GM12878 (cell line): ENCODE measurements around the gene GAS6. TPM values are rescaled to one million over a fixed set of nuclear protein-coding genes. Genes with fewer than 3 reads are reported as not detected.

ENCODE experiments used
- ATAC-seq: fragments of 200-7000 bp; cut with Tn5 transposase; 3 replicates; pipeline ENCODE4 v1.9.1; 2020; ENCODE audit warnings: mild to moderate bottlenecking, moderate library complexity
- BruUV-seq: library from RNA; stranded (reverse); fragments of 400-500 nt; replicated peaks from 2 replicates; lab custom pipeline; 2021; lab: Mats Ljungman, UMichigan
- CTCF ChIA-PET: fragments of 300-600 bp; sonication (Branson Sonifier 250); formaldehyde crosslinking; extraction: SDS; loops from one replicate; lab custom pipeline; 2021; ENCODE audit warnings: inconsistent platforms; lab: Yijun Ruan, JAX
- POLR2A ChIA-PET: fragments of 350-600 bp; formaldehyde crosslinking; extraction: SDS; loops from one replicate; lab custom pipeline; 2021; ENCODE audit warnings: inconsistent platforms; lab: Charles Lee
- RAD21 ChIA-PET: fragments of 300-600 bp; sonication (Branson Sonifier 250); formaldehyde crosslinking; loops from one replicate; lab custom pipeline; 2023; ENCODE audit warnings: antibody characterized with exemption; ENCODE audit not compliant: unreplicated experiment; lab: Charles Lee
- SMC1A ChIA-PET: fragments of 300-600 bp; sonication (Branson Sonifier 250); formaldehyde crosslinking; loops from one replicate; lab custom pipeline; 2023; ENCODE audit not compliant: unreplicated experiment, uncharacterized antibody; lab: Charles Lee
- DNase-seq: peaks from one replicate; pipeline ENCODE4 v3.0.0-alpha.2; 2011; ENCODE audit warnings: low read depth, low spot score
- FAIRE-seq: peaks from 3 replicates; lab custom pipeline; 2011; peaks lifted over from hg19 to GRCh38; lab: Jason Lieb, UNC
- H2AFZ ChIP-seq: 2 replicates; pipeline ENCODE4 v1.6.0; 2011; ENCODE audit warnings: low read depth, low read length, control low read depth; ENCODE audit not compliant: control insufficient read depth
- H3K27ac ChIP-seq: 2 replicates; pipeline ENCODE4 v1.5.1; 2011; ENCODE audit warnings: control low read depth; ENCODE audit not compliant: control insufficient read depth, insufficient read depth
- H3K27me3 ChIP-seq, 2 experiments: replicated peaks in 1 of 2; 2 replicates each; pipeline versions ENCODE4 v1.6.0 to v1.6.1; 2011; ENCODE audit warnings: low read length in 1 of 2; ENCODE audit not compliant: control insufficient read depth in 2 of 2, insufficient read depth in 2 of 2
- H3K36me3 ChIP-seq, 2 experiments: 2 replicates each; pipeline ENCODE4 v1.5.1; 2011; ENCODE audit warnings: low read length in 1 of 2; ENCODE audit not compliant: control insufficient read depth in 2 of 2, insufficient read depth in 2 of 2
- H3K4me1 ChIP-seq: 2 replicates; pipeline ENCODE4 v1.6.1; 2011; ENCODE audit warnings: mild to moderate bottlenecking, low read length, moderate library complexity, mixed read lengths; ENCODE audit not compliant: control insufficient read depth, insufficient read depth
- H3K4me2 ChIP-seq: 2 replicates; pipeline ENCODE4 v1.6.0; 2011; ENCODE audit warnings: control low read depth; ENCODE audit not compliant: control insufficient read depth, insufficient read depth
- H3K4me3 ChIP-seq: fragments of 200-600 bp; sonication (generic); 2 replicates; pipeline ENCODE4 v1.5.1; 2016
- H3K79me2 ChIP-seq: 2 replicates; pipeline ENCODE4 v1.6.0; 2011; ENCODE audit warnings: low read length; ENCODE audit not compliant: control insufficient read depth, insufficient read depth
- H3K9ac ChIP-seq: 2 replicates; pipeline ENCODE4 v1.8.0; 2011; ENCODE audit warnings: low read length, control low read depth, mixed read lengths; ENCODE audit not compliant: control insufficient read depth, insufficient read depth
- H3K9me3 ChIP-seq: replicated peaks from 3 replicates; pipeline ENCODE4 v1.5.1; 2011; ENCODE audit warnings: mild to moderate bottlenecking, low read length; ENCODE audit not compliant: control insufficient read depth, insufficient read depth
- H4K20me1 ChIP-seq: 2 replicates; pipeline ENCODE4 v1.6.0; 2011; ENCODE audit not compliant: control insufficient read depth, insufficient read depth
- CBFB ChIP-seq: IDR thresholded peaks from 2 replicates; pipeline ENCODE4 v1.6.1; 2016; ENCODE audit warnings: antibody characterized with exemption, low read depth
- CHD2 ChIP-seq: IDR thresholded peaks from 2 replicates; pipeline ENCODE4 v1.6.1; 2011; ENCODE audit warnings: low read depth, low read length, improper control_type of control experiment, borderline replicate concordance
- EGR1 ChIP-seq, 2 experiments: IDR thresholded peaks; 1 replicate in 1 of 2; 2 replicates in 1 of 2; pipeline ENCODE4 v1.6.1; 2011 to 2012; ENCODE audit warnings: low read depth in 2 of 2, low read length in 2 of 2, borderline replicate concordance in 1 of 2, mild to moderate bottlenecking in 1 of 2, moderate library complexity in 1 of 2
- EP300 ChIP-seq, 2 experiments: fragments of 150-350 bp in 1 of 2; IDR thresholded peaks; 2 replicates each; pipeline ENCODE4 v1.6.1; 2011 to 2012; ENCODE audit warnings: low read depth in 2 of 2, low read length in 2 of 2, borderline replicate concordance in 1 of 2, improper control_type of control experiment in 1 of 2, inconsistent platforms in 1 of 2; ENCODE audit not compliant: control insufficient read depth in 1 of 2
- ESRRA ChIP-seq: IDR thresholded peaks from 2 replicates; pipeline ENCODE4 v1.6.1; 2012; ENCODE audit warnings: mild to moderate bottlenecking, low read length, improper control_type of control experiment
- HDGF ChIP-seq: fragments of 450-650 bp; IDR thresholded peaks from 2 replicates; pipeline ENCODE4 v1.6.1; 2016; ENCODE audit warnings: antibody characterized with exemption
- KAT2A ChIP-seq: conservative IDR thresholded peaks from 2 replicates; pipeline ENCODE4 v1.6.1; 2011; ENCODE audit warnings: low read depth, low read length; ENCODE audit not compliant: control insufficient read depth
- KLF5 ChIP-seq: fragments of 450-650 bp; IDR thresholded peaks from 2 replicates; pipeline ENCODE4 v1.6.1; 2014; ENCODE audit warnings: mild to moderate bottlenecking; ENCODE audit not compliant: partially characterized antibody
- MEF2B ChIP-seq: fragments of 450-650 bp; IDR thresholded peaks from 2 replicates; pipeline ENCODE4 v1.6.1; 2018; ENCODE audit warnings: mild to moderate bottlenecking, moderate library complexity; ENCODE audit not compliant: partially characterized antibody, poor library complexity, severe bottlenecking
- NFYA ChIP-seq: IDR thresholded peaks from 2 replicates; pipeline ENCODE4 v1.6.1; 2011; ENCODE audit warnings: low read depth, mild to moderate bottlenecking, low read length, improper control_type of control experiment, borderline replicate concordance
- POLR2A ChIP-seq: IDR thresholded peaks from 2 replicates; pipeline ENCODE4 v1.6.1; 2011; ENCODE audit warnings: low read depth, mild to moderate bottlenecking, low read length
- SPI1 ChIP-seq: IDR thresholded peaks from 2 replicates; pipeline ENCODE4 v1.6.1; 2011; ENCODE audit warnings: low read depth, mild to moderate bottlenecking, low read length, moderate library complexity, borderline replicate concordance; ENCODE audit not compliant: insufficient read depth
- SUZ12 ChIP-seq: fragments of 200-600 bp; sonication (generic); IDR thresholded peaks from one replicate; pipeline ENCODE4 v1.6.1; 2018; ENCODE audit warnings: antibody characterized with exemption, mild to moderate bottlenecking; ENCODE audit not compliant: unreplicated experiment
- WRNIP1 ChIP-seq: IDR thresholded peaks from 2 replicates; pipeline ENCODE4 v1.6.1; 2011; ENCODE audit warnings: low read depth, low read length, improper control_type of control experiment, borderline replicate concordance
- ZNF687 ChIP-seq: fragments of 450-650 bp; IDR thresholded peaks from 2 replicates; pipeline ENCODE4 v1.6.1; 2017; ENCODE audit warnings: mild to moderate bottlenecking, moderate library complexity
- WGBS: methylation state at CpG from one replicate; pipeline ENCODE4 v1.1.6; 2016; ENCODE audit warnings: low lambda C conversion rate; ENCODE audit not compliant: insufficient replicate concordance, insufficient coverage; ENCODE audit errors: missing lambda C conversion rate; 5-methylcytosine and 5-hydroxymethylcytosine counted together
- in situ Hi-C: fragments of 300-500 bp; cut with MboI; formaldehyde crosslinking; loops from 9 replicates; pipeline ENCODE4 v1.14.3; 2018; ENCODE audit warnings: mixed read lengths
- intact Hi-C: fragments of 100-400 bp; cut with micrococcal nuclease; formaldehyde crosslinking; loops from one replicate; pipeline ENCODE4 v1.14.2; 2022; ENCODE audit not compliant: unreplicated experiment
- polyA plus RNA-seq, 11 experiments: library from polyadenylated mRNA; depleted of rRNA in 4 of 11; unstranded in 6 of 11; stranded (reverse) in 5 of 11; fragments of >200 nt; fragmentation: Nextera tagmentation in 4 of 11; fragmentation: Illumina TruSeq in 1 of 11; extraction: Ambion mirVana in 4 of 11; extraction: Trizol in 1 of 11; gene quantifications; 1 replicate in 1 of 11; 2 replicates in 10 of 11; pipeline versions ENCODE4 v1.2.1 to v1.2.3, GENCODE V29; 2011 to 2016; ENCODE audit warnings: inconsistent platforms in 2 of 11, missing spikeins in 2 of 11, low read depth in 1 of 11
- total RNA-seq, 4 experiments: library from RNA; depleted of rRNA in 3 of 4; stranded (reverse); fragments of >200 nt in 3 of 4; fragmentation: Illumina TruSeq in 1 of 4; extraction: Trizol in 1 of 4; gene quantifications; 2 replicates each; pipeline versions ENCODE4 v1.2.1 to v1.2.3, GENCODE V29; 2013 to 2021
- TF ChIP-seq, protein P1 (sequence below): fragments of 150-350 bp; IDR thresholded peaks from 2 replicates; pipeline ENCODE4 v1.6.1; 2016; ENCODE audit warnings: low read depth, low read length
- TF ChIP-seq, protein P2 (sequence below): IDR thresholded peaks from 2 replicates; pipeline ENCODE4 v1.6.1; 2011; ENCODE audit warnings: mild to moderate bottlenecking, low read depth, low read length, moderate library complexity; ENCODE audit not compliant: insufficient replicate concordance

Gene GAS6
- total and polyA plus RNA-seq, 10 of the 15 experiments (the other 5 are each of a cell fraction or from before 2014, with no cell fraction given), result 0.03 to 0.59 (median 0.10) TPM; not detected in 2

DNA sequence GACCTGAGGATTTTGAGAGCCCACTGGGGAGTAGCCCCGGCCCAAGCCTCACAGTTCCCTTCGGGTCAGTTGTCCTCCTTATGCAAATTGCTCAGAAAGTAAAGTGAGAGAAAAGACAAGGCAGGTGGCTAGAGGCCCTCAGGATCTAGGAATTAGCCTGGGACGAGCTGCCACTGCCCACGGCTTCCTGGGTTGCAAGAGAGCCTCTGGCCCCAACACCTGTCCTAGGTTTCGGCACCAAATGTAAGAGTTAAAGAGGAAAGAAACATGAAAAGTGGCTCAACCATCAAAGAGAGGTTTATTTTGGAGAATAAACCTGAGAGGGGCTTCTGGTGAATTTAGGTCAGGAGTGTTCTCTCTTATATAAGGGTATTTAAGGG is 79.2 kb downstream of the GAS6 start:
- DNase-seq (no peak), FAIRE-seq (no peak), ATAC-seq (no peak)
- Histone ChIP-seq H3K9me3 (no peaks in the 10 kb centered on the region), H3K9ac (no peak overlapping the region), H3K4me3 (no peak overlapping the region), H3K4me2 (no peak overlapping the region), H3K79me2 (no peaks in the 10 kb centered on the region), H4K20me1 (no peaks in the 10 kb centered on the region), H3K27me3 (no peaks in the 10 kb centered on the region; a peak in 2 of 4 replicates), H3K36me3 (no peaks in the 10 kb centered on the region), H3K4me1 (no peaks in the 10 kb centered on the region), H3K27ac (no peak overlapping the region), H2AFZ (no peak overlapping the region)
- ChIA-PET SMC1A (no interaction called here), POLR2A (no interaction called here), RAD21 (no interaction called here), CTCF (no interaction called here)
- in situ Hi-C loops (no loop called here), intact Hi-C loops (no loop called here)
- 12% methylated on average over 5 of the region's 5 CpGs for WGBS
- no TSS peak for BruUV-seq
- TF ChIP-seq CHD2 (no peak), EGR1 (IDR thresholded peaks at IDR 0.05; ENCODE audit: borderline replicate concordance in 1 of 2, low read depth in 2 of 2, low read length in 2 of 2) (no peak), KLF5 (no peak), ZNF687 (no peak), HDGF (no peak), MEF2B (no peak), SPI1 (no peak), ESRRA (no peak), KAT2A (no peak), POLR2A (no peak), NFYA (no peak), EP300 (IDR thresholded peaks at IDR 0.05; ENCODE audit: borderline replicate concordance in 1 of 2, control insufficient read depth in 1 of 2, low read depth in 2 of 2, low read length in 2 of 2) (no peak), SUZ12 (no peak), WRNIP1 (no peak), CBFB (no peak)
- TF ChIP-seq, protein P1, sequence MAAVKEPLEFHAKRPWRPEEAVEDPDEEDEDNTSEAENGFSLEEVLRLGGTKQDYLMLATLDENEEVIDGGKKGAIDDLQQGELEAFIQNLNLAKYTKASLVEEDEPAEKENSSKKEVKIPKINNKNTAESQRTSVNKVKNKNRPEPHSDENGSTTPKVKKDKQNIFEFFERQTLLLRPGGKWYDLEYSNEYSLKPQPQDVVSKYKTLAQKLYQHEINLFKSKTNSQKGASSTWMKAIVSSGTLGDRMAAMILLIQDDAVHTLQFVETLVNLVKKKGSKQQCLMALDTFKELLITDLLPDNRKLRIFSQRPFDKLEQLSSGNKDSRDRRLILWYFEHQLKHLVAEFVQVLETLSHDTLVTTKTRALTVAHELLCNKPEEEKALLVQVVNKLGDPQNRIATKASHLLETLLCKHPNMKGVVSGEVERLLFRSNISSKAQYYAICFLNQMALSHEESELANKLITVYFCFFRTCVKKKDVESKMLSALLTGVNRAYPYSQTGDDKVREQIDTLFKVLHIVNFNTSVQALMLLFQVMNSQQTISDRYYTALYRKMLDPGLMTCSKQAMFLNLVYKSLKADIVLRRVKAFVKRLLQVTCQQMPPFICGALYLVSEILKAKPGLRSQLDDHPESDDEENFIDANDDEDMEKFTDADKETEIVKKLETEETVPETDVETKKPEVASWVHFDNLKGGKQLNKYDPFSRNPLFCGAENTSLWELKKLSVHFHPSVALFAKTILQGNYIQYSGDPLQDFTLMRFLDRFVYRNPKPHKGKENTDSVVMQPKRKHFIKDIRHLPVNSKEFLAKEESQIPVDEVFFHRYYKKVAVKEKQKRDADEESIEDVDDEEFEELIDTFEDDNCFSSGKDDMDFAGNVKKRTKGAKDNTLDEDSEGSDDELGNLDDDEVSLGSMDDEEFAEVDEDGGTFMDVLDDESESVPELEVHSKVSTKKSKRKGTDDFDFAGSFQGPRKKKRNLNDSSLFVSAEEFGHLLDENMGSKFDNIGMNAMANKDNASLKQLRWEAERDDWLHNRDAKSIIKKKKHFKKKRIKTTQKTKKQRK, result no peak
- TF ChIP-seq, protein P2, sequence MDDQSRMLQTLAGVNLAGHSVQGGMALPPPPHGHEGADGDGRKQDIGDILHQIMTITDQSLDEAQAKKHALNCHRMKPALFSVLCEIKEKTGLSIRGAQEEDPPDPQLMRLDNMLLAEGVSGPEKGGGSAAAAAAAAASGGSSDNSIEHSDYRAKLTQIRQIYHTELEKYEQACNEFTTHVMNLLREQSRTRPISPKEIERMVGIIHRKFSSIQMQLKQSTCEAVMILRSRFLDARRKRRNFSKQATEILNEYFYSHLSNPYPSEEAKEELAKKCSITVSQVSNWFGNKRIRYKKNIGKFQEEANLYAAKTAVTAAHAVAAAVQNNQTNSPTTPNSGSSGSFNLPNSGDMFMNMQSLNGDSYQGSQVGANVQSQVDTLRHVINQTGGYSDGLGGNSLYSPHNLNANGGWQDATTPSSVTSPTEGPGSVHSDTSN, result no peak
